Skin epidermis (tissue), 12 donors: ENCODE results near the gene ARL6IP6.

Experiments used
- H3K27ac ChIP-seq, 21 experiments: fragments of 200-600 bp; sonication (generic) in 11 of 21; one replicate each; pipeline ENCODE4 v1.5.0; 2020; ENCODE audit warnings: mild to moderate bottlenecking in 3 of 21, inconsistent platforms in 2 of 21, moderate library complexity in 2 of 21
- H3K4me3 ChIP-seq, 7 experiments: fragments of 200-600 bp; sonication (generic) in 2 of 7; one replicate each; pipeline ENCODE4 v1.5.0; 2020; ENCODE audit warnings: inconsistent platforms in 2 of 7, mild to moderate bottlenecking in 2 of 7, moderate library complexity in 1 of 7

The ARL6IP6 gene

GRCh38 chr2:152782171-152782570 lies 63.8 kb downstream of the ARL6IP6 start:
- no peak overlapping the region for H3K27ac ChIP-seq
- no peak overlapping the region for H3K4me3 ChIP-seq

GRCh38 chr2:152790883-152791282 lies 72.5 kb downstream of the ARL6IP6 start:
- Histone ChIP-seq H3K4me3 (no peak overlapping the region), H3K27ac (no peak overlapping the region)

GRCh38 chr2:152791979-152792378 lies 73.6 kb downstream of the ARL6IP6 start:
- Histone ChIP-seq H3K4me3 (no peak overlapping the region), H3K27ac (no peak overlapping the region)

DNA sequence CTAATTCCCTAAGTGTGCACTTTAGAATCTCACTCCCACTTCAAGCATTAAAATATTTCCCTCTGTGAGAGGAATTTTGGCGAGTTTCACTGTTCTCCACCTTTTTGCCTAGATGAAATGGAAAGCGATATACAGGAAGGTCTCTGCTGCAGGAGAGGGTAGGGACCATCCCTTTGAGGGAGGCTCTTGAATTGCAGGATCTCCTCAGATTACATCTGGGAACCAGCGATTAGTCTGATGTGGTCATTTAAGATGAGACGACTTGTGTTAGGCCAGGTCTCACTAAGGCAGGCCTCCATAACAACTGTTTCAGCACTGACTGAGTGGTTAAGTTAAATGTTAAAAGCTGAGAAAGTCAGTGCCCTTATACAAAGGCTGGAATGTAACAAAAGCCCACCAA lies 74.6 kb downstream of the ARL6IP6 start:
- Histone ChIP-seq H3K27ac (no peak overlapping the region), H3K4me3 (no peak overlapping the region)

DNA sequence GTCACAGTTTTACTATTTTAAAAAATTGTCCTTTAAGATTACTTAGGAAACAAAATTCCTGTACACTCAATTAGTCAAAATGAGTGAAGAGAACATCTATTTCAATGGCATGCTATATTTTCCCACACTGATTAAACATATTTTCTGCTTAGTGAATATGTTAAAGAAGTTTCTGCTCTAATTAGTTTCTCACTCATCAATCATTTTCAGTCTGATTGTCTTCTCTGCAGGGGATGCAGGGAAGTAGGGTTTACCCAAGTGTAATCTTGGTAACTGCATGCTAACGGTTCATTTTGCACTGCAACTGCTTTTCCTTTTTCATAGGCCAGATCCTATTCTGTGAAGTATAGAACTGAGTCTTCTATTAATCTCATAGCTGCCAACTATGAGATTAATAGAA lies 78.5 kb downstream of the ARL6IP6 start:
- H3K4me3 ChIP-seq: no peak overlapping the region
- H3K27ac ChIP-seq: no peak overlapping the region

GRCh38 chr2:152804687-152805408 lies 86.4 kb downstream of the ARL6IP6 start:
- no peak overlapping the region for H3K27ac ChIP-seq
- no peak overlapping the region for H3K4me3 ChIP-seq

DNA sequence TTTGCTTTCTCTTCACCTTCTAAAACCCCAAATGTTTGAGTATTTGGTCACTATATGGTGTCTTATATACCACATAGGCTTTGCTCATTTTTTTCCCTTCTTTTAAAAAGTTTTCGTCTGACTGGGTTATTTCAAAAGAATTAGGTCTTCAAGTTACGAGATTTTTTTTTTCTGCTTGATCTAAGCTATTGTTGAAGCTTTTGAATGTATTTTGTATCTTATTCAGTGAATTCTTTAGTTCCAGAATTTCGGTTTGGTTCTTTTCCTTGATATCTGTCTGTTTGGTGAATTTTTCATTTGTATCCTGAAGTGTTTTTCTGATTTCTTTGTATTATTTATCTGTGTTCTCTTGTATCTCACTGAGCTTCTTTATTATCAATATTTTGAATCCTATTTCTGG lies 93.5 kb downstream of the ARL6IP6 start:
- Histone ChIP-seq H3K27ac (no peak overlapping the region), H3K4me3 (no peak overlapping the region)
